Upper lobe of left lung (tissue), 6 donors: ENCODE results near the gene UTS2. TPM values are rescaled to one million over a fixed set of nuclear protein-coding genes. Genes with fewer than 3 reads are reported as not detected.

Source experiments
- ATAC-seq, 2 donors: fragments of 200-7000 bp; cut with Tn5 transposase; one replicate each; pipeline ENCODE4 v1.9.1; 2022; ENCODE audit warnings: mild to moderate bottlenecking in 2 of 2, moderate library complexity in 2 of 2; ENCODE audit not compliant: low FRiP score in 2 of 2
- DNase-seq, 2 donors: peaks; one replicate each; pipeline ENCODE4 v3.0.0-alpha.2; 2019 to 2020
- H3K27ac ChIP-seq, 4 donors: fragments of 200-600 bp; sonication (generic); one replicate each; pipeline ENCODE4 v1.5.1; 2016 to 2019
- H3K27me3 ChIP-seq, 4 donors: fragments of 200-600 bp; sonication (generic); one replicate each; pipeline ENCODE4 v1.5.1; 2017 to 2019
- H3K36me3 ChIP-seq, 4 donors: fragments of 200-600 bp; sonication (generic); one replicate each; pipeline ENCODE4 v1.5.1; 2016 to 2019
- H3K4me1 ChIP-seq, 4 donors: fragments of 200-600 bp; sonication (generic); one replicate each; pipeline ENCODE4 v1.5.1; 2018 to 2019
- H3K4me3 ChIP-seq, 4 donors: fragments of 200-600 bp; sonication (generic); one replicate each; pipeline ENCODE4 v1.5.1; 2017 to 2019; ENCODE audit warnings: mild to moderate bottlenecking in 2 of 4, moderate library complexity in 1 of 4
- H3K9me3 ChIP-seq, 4 donors: fragments of 200-600 bp; sonication (generic); one replicate each; pipeline ENCODE4 v1.5.1; 2018 to 2019
- EP300 ChIP-seq, 4 donors: sonication (generic); formaldehyde crosslinking; IDR thresholded peaks; one replicate each; pipeline ENCODE4 v1.5.1; 2017; ENCODE audit warnings: antibody characterized with exemption in 4 of 4, control low read depth in 2 of 4
- POLR2A ChIP-seq, 4 donors: fragments of 450-650 bp; IDR thresholded peaks; one replicate each; pipeline ENCODE4 v1.5.1; 2016 to 2017; ENCODE audit warnings: antibody characterized with exemption in 4 of 4, mild to moderate bottlenecking in 2 of 4
- POLR2AphosphoS5 ChIP-seq, 2 donors: sonication (generic); formaldehyde crosslinking; IDR thresholded peaks; one replicate each; pipeline ENCODE4 v1.5.1; 2017; ENCODE audit warnings: antibody characterized with exemption in 2 of 2
- WGBS, 2 donors: methylation state at CpG; one replicate each; pipeline ENCODE4 v1.1.5; 2017 to 2018; 5-methylcytosine and 5-hydroxymethylcytosine counted together
- total RNA-seq, 6 donors: library from RNA; depleted of rRNA in 4 of 6; stranded (reverse); fragments of >200 nt in 4 of 6; gene quantifications; one replicate each; pipeline versions ENCODE4 v1.1.0 to v1.2.1, GENCODE V29; 2016 to 2021
- TF ChIP-seq, protein P1 (sequence below), 6 experiments: fragments of 450-650 bp in 4 of 6; fragments of 200-600 bp in 2 of 6; sonication (generic) in 2 of 6; IDR thresholded peaks; one replicate each; pipeline ENCODE4 v1.5.1; 2016 to 2019; ENCODE audit warnings: antibody characterized with exemption in 6 of 6
- donor health status: DM: no; HTN: no; CAD: no; lungs with moderate emphysema.
- donor health status: DM: no; HTN: yes; CAD: no; lungs with severe emphysema.

The UTS2 gene
- total RNA-seq, 6 donors from 2014 or later, result not detected

DNA sequence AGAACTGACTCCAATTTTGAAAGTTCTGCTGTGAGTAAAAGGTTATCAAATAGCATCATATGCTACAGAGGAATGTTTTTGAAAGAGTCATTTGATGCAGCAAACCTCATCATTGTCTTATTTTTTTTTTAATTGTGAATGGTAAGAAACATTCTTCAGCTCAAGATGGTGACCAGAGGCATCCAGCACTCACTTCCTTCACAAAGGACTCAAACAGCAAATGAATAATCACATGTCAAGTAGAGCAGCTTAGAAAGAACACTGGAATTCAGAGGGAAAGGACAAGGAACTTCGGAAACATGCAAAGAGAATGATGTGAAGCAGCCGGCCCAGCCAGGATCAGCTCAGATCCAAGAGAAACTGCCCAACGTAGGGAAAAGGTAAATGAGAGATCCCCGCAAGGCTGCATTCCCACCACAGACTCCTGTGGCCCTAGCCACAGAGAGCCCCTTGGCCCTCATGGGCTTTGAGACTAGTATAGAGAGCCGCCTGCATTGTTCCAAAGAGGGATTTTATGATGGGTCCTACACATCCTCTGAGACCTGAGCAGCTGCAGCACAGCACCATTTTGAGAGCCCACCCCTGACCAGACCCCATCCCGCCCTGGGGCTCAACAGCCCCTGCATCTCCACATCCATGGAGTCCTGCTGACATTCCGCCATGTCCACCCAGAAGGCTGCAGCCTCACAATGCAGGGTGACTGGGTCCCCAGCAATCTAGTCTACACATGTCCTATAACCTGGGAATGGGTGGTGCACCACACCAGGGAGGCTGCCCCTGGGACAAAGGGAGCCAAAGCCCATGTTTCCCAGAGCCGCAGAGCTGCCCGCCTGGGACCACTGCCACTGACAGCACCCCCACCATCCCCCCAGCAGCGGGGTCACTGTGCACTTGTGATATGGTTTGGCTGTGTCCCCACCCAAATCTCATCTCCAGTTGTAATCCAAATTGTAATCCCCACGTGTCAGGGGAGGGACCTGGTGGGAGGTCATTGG is 21.2 kb upstream of the UTS2 start:
- ATAC-seq (no peak), DNase-seq (no peak)
- 79 to 81% methylated on average over 10 to 11 of the region's 11 CpGs for WGBS, 2 donors
- Histone ChIP-seq H3K4me3 (no peak overlapping the region), H3K27me3 (no peaks in the 10 kb centered on the region), H3K9me3 (peaks cover 0 to 4% (median 2%) of the 10 kb centered on the region in 4 donors), H3K36me3 (no peaks in the 10 kb centered on the region), H3K4me1 (no peaks in the 10 kb centered on the region), H3K27ac (no peak overlapping the region)
- no peak for TF ChIP-seq POLR2AphosphoS5 (IDR thresholded peaks at IDR 0.05)
- TF ChIP-seq EP300 (IDR thresholded peaks at IDR 0.05), result no peak
- TF ChIP-seq, protein P1, sequence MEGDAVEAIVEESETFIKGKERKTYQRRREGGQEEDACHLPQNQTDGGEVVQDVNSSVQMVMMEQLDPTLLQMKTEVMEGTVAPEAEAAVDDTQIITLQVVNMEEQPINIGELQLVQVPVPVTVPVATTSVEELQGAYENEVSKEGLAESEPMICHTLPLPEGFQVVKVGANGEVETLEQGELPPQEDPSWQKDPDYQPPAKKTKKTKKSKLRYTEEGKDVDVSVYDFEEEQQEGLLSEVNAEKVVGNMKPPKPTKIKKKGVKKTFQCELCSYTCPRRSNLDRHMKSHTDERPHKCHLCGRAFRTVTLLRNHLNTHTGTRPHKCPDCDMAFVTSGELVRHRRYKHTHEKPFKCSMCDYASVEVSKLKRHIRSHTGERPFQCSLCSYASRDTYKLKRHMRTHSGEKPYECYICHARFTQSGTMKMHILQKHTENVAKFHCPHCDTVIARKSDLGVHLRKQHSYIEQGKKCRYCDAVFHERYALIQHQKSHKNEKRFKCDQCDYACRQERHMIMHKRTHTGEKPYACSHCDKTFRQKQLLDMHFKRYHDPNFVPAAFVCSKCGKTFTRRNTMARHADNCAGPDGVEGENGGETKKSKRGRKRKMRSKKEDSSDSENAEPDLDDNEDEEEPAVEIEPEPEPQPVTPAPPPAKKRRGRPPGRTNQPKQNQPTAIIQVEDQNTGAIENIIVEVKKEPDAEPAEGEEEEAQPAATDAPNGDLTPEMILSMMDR (IDR thresholded peaks at IDR 0.05), result no peak
- TF ChIP-seq POLR2A (IDR thresholded peaks at IDR 0.05), result no peak

DNA sequence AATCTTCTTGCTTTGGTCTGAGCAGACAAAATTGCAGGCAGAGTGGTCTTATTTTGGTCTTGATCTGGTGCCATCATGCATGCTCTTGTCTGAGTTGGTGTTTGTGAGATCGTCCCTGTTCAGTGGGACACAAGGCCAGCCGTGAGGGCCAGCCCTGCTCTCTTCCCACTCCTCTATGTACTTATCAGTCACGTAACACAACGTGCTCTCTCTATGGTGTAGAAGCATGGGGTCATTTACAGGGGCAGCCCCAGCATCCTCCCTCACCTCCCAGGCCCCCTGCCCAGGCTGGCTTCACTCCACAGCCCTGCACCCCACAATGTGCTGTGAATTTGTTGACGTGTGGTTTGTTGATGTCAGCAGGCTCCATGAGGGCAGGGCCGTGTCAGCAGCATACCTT is 18.3 kb upstream of the UTS2 start:
- Histone ChIP-seq H3K9me3 (no peaks in the 10 kb centered on the region), H3K27ac (no peak overlapping the region), H3K36me3 (no peaks in the 10 kb centered on the region), H3K27me3 (no peaks in the 10 kb centered on the region), H3K4me1 (no peaks in the 10 kb centered on the region), H3K4me3 (no peak overlapping the region)
- 69 to 71% methylated on average over 6 of the region's 6 CpGs for WGBS, 2 donors
- DNase-seq, result no peak
- TF ChIP-seq, protein P1 (IDR thresholded peaks at IDR 0.05), result no peak
- TF ChIP-seq POLR2A (IDR thresholded peaks at IDR 0.05), result no peak
- no peak for TF ChIP-seq EP300 (IDR thresholded peaks at IDR 0.05)
- ATAC-seq, result no peak

DNA sequence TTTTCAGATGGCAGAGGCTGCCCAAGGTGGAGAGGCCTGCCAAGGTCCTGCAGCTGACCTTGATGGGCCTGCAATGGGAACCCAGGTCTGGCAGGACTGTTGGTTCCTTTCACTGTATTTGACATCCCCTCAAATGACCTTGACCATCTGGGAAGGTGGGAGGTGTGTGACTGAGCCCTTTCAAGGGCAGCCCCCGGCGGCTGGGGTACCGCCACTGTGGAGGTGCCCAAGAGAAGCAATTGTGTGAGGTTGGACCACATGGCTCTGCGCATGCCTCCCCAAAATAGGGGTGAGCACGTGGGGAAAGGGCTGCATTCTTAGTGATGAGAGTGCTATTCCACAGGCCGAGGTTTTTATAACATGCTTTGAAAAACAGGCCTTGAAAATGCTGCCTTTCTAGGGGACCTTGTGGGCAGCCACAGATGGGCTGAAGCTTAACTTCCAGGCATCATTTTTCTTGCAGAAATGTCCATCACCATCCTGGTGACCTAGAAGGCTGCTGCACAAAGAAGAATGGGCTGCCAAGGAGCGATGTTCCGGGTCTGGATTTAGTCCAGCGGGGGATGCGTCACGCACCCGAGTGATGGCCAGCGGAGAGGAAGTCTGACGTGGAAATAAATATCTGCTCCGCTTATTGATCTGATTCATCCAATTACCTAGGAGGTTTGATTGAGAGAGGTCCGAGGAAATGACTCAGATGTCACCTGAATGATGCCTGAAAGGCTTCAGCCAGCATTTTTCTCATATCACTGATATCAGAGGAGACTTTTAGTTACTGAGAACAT is 16.5 kb upstream of the UTS2 start:
- TF ChIP-seq POLR2A (IDR thresholded peaks at IDR 0.05) (no peak), POLR2AphosphoS5 (IDR thresholded peaks at IDR 0.05) (no peak), EP300 (IDR thresholded peaks at IDR 0.05) (no peak)
- TF ChIP-seq, protein P1 (IDR thresholded peaks at IDR 0.05), result no peak
- H3K27ac ChIP-seq, result no peak overlapping the region
- no peaks in the 10 kb centered on the region for H3K4me1 ChIP-seq
- no peaks in the 10 kb centered on the region for H3K36me3 ChIP-seq
- 88 to 89% methylated on average over 14 to 16 of the region's 16 CpGs for WGBS, 2 donors
- H3K4me3 ChIP-seq, result no peak overlapping the region
- H3K9me3 ChIP-seq, result no peaks in the 10 kb centered on the region
- peak in 1 of 2 donors; percentile 47 for DNase-seq
- no peaks in the 10 kb centered on the region for H3K27me3 ChIP-seq
- no peak for ATAC-seq

DNA sequence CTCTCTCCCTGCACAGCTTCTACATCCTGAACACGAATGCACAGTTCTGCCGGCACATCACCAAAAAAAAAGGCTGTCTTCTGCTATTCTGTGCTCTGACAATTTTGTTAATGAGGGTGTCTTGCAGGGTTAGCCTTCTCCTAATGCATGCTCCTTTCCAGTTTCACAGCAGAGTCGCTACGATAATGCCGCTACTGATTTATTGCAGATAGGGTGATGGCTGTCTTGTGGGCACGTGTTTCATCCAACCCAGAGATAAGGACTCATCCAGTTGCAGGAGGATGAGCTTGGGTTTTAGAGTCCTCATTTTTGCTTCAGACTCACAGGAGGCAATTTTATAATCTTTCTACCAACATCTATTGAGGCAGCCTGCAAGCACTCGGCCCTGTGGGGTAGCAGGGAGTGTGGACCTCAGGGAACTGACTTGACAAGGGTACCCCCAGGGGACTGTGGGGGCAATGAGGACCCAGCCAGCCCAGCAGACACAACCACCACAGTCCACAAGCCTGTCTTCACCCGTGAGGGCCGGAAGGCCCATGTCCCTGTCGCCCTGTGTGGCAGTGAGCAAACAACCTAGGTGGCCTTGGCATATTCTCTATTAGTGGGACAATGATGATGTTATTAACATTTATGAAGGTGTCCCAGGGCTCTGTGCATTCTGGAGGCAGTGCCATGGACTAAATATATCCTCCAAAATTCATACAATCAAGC is 15.4 kb upstream of the UTS2 start:
- no peak for ATAC-seq
- Histone ChIP-seq H3K4me3 (no peak overlapping the region), H3K4me1 (no peaks in the 10 kb centered on the region), H3K36me3 (no peaks in the 10 kb centered on the region), H3K9me3 (no peaks in the 10 kb centered on the region), H3K27me3 (no peaks in the 10 kb centered on the region), H3K27ac (no peak overlapping the region)
- DNase-seq, result no peak
- WGBS, 2 donors, result 74 to 91% methylated on average over 6 to 10 of the region's 10 CpGs
- TF ChIP-seq EP300 (IDR thresholded peaks at IDR 0.05) (no peak), POLR2A (IDR thresholded peaks at IDR 0.05) (no peak), POLR2AphosphoS5 (IDR thresholded peaks at IDR 0.05) (no peak)
- TF ChIP-seq, protein P1 (IDR thresholded peaks at IDR 0.05), result no peak
